HL-60/S4 (cell line): ENCODE data around the gene EHMT1.
"Not testable (repeated sequence)": the region's sequence is repeated elsewhere in the genome, so short reads cannot be mapped to it uniquely, and the experiment has no call there.

Source experiments
- in situ Hi-C: fragments of 300-500 bp; cut with MboI; formaldehyde crosslinking; loops from 2 replicates; pipeline ENCODE4 v1.14.3; 2022; ENCODE audit warnings: low sequenced_read_pairs

The EHMT1 gene

GRCh38 chr9:137880160-137880975, 261.6 kb downstream of the EHMT1 start:
- in situ Hi-C loops = no loop called here

- in situ Hi-C loops = no loop called here
These were observed 262.2 kb downstream of the EHMT1 start for GRCh38 chr9:137880976-137881530.

- in situ Hi-C loops = no loop called here
These were observed 263.0 kb downstream of the EHMT1 start for GRCh38 chr9:137881591-137882505.

- in situ Hi-C loops = no loop called here
These were observed 263.7 kb downstream of the EHMT1 start for GRCh38 chr9:137882506-137882821.

- in situ Hi-C loops = not testable (repeated sequence)
These were observed 265.2 kb downstream of the EHMT1 start for GRCh38 chr9:137883977-137884376.

GRCh38 chr9:137884547-137884946, 265.7 kb downstream of the EHMT1 start:
- in situ Hi-C loops = not testable (repeated sequence)

GRCh38 chr9:137885121-137885520, 266.3 kb downstream of the EHMT1 start:
- in situ Hi-C loops = not testable (repeated sequence)
